Stimulated activated naive CD8-positive, alpha-beta T cell treated with anti-CD3 and anti-CD28 coated beads, Interleukin-15, amount 100 ng/mL, for 72 hours (primary cell): ENCODE results near the gene ADAM8.
"Not testable (repeated sequence)": the region's sequence is repeated elsewhere in the genome, so short reads cannot be mapped to it uniquely, and the experiment has no call there.

Experiments
- ATAC-seq: fragments of 150-1000 bp; cut with Tn5 transposase; 2 replicates; pipeline ENCODE4 v1.10.0; 2021; ENCODE audit warnings: mild to moderate bottlenecking, moderate library complexity
- DNase-seq, 2 donors: peaks; one replicate each; pipeline ENCODE4 v3.0.0; 2021 to 2022
- H3K27ac Mint-ChIP-seq, 2 donors: one replicate each; pipeline ENCODE4 v1.8.0; 2022; ENCODE audit warnings: mild to moderate bottlenecking in 2 of 2, mixed read lengths in 2 of 2, moderate library complexity in 2 of 2
- H3K27me3 Mint-ChIP-seq: one replicate; pipeline ENCODE4 v1.8.0; 2022; ENCODE audit warnings: mixed read lengths
- H3K4me1 Mint-ChIP-seq: one replicate; pipeline ENCODE4 v1.8.0; 2022; ENCODE audit warnings: mild to moderate bottlenecking, mixed read lengths
- H3K4me3 Mint-ChIP-seq, 2 donors: one replicate each; pipeline ENCODE4 v1.8.0; 2022; ENCODE audit warnings: mild to moderate bottlenecking in 2 of 2, mixed read lengths in 2 of 2, moderate library complexity in 1 of 2
- H3K9me3 Mint-ChIP-seq, 2 donors: one replicate each; pipeline ENCODE4 v1.8.0; 2022; ENCODE audit warnings: mixed read lengths in 2 of 2

The ADAM8 gene

DNA sequence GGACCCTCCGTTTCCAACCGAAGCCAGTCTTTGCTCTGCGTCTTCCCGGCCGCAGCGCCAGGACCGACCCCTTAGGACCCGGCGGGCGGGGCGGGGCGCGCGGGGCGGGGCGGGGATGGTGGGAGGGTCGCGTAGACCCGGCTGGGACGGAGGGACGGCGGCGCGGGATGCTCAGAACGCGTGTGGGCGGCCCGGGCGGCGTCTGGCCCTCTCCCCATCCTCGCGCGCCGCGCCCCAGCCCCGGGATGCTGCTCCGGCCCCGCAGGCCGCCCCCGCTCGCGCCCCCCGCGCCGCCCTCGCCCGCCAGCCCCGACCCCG, 46.7 kb downstream of the ADAM8 start, which contains the start of gene UTF1:
Gene UTF1 (plus strand): TSS at position 174 of the 318 bp plus-strand sequence. CDS start 72 bp downstream, at position 246.
- no peak within 1 kb of the TSS for H3K27ac Mint-ChIP-seq
- peaks cover 96% of the 10 kb centered on the region for H3K27me3 Mint-ChIP-seq
- H3K9me3 Mint-ChIP-seq, result no peaks in the 10 kb centered on the region
- H3K4me3 Mint-ChIP-seq, result peak within 1 kb of the TSS; percentile 44 to 77
- H3K4me1 Mint-ChIP-seq, result peaks cover 43% of the 10 kb centered on the region
- DNase-seq (no peak), ATAC-seq (no peak)

DNA sequence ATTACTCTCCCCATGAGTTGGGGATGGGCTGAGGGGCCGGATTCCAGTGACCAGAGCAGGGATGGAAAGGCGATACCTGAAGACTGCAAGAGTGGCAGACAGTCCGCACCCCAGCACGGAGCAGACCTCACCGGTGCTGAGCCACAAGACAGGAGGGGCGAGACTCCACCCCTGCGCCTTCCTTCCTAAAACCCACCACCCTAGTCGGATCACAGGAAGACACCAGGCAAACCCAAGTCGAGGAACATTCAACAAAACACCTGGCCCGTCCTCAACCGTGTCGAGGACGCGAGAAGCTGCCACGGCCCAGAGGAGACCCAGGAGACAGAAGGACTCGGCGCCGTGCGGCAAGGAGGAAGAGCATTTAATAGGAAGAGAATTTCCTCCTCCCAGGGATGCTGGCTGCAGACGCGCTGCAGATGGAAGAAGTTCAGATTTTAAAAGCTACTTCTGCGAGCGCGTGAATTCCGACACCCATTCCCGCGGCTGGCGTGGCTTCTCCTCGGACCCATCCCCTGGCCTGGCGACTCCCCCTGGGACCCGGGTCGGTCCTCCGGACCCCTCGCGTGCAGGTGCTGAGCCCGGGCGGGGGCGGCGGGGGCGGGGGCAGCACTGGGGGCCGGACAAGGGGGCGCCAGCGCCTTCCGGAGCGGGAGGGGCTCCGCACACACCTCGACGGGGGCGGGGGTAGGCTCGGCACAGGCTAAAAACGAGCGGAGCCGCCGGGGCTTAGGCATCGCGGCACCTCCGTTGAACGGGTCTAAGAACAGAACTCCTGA, 47.2 kb downstream of the ADAM8 start:
- Mint-ChIP-seq H3K27ac (no peak overlapping the region), H3K27me3 (peaks cover 97% of the 10 kb centered on the region), H3K9me3 (no peaks in the 10 kb centered on the region), H3K4me1 (peaks cover 40% of the 10 kb centered on the region), H3K4me3 (peak overlapping the region; percentile 44 to 54)
- ATAC-seq (no peak), DNase-seq (no peak)

DNA sequence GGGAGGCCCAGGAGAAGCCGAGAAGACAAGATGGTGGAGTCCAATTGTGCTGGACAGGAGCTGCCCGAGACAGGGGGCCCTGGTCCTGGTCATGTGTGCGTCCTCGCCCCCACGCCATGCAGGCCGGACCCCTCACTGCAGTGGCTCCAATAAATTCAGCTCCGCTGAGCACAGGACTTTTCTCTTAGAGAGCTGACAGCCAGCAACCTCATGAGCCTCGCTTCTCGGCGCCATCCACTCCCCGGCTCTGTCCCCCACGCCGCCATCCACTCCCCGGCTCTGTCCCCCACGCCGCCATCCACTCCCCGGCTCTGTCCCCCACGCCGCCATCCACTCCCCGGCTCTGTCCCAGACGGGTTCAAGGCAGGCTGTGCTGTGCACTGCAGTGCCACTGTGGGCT, 49.4 kb downstream of the ADAM8 start:
- H3K9me3 Mint-ChIP-seq, result no peaks in the 10 kb centered on the region
- H3K27me3 Mint-ChIP-seq, result peaks cover 85% of the 10 kb centered on the region
- DNase-seq (no peak), ATAC-seq (no peak)
- peak overlapping the region in 1 of 2 donors; percentile 91 for H3K27ac Mint-ChIP-seq
- peaks cover 40% of the 10 kb centered on the region for H3K4me1 Mint-ChIP-seq
- H3K4me3 Mint-ChIP-seq, result no peak overlapping the region

DNA sequence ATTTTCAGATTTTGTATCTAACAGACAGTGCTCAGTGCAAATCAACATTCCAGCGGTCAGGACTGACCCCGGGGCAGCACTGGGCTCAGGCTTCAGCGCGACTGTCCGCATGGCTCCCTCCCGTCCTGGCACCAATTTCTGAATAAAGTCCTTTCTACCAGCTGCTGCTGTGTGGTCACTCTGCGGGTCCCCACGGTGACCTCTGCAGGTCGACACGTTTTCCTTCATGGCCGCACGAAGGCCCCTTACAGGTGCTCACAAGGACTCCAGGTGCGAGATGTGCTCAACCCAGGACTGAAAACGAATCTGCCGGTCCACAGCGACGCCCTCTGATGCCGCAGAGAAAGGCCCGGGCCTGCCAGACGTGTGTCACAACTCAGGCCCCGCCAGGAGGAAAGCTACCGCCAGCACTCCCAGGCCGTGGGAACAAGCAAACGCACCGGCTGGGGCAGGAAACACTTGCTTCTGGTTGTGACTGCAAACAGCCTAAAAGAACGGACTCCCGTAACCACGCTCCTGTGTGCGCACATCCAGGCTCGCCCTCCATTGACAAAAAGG, 50.3 kb downstream of the ADAM8 start:
- Mint-ChIP-seq H3K4me3 (peak overlapping the region; percentile 64 to 83), H3K9me3 (no peaks in the 10 kb centered on the region), H3K4me1 (peaks cover 34% of the 10 kb centered on the region), H3K27ac (peak overlapping the region in 1 of 2 donors; percentile 48), H3K27me3 (peaks cover 80% of the 10 kb centered on the region)
- DNase-seq (no peak), ATAC-seq (peak; percentile 59)

DNA sequence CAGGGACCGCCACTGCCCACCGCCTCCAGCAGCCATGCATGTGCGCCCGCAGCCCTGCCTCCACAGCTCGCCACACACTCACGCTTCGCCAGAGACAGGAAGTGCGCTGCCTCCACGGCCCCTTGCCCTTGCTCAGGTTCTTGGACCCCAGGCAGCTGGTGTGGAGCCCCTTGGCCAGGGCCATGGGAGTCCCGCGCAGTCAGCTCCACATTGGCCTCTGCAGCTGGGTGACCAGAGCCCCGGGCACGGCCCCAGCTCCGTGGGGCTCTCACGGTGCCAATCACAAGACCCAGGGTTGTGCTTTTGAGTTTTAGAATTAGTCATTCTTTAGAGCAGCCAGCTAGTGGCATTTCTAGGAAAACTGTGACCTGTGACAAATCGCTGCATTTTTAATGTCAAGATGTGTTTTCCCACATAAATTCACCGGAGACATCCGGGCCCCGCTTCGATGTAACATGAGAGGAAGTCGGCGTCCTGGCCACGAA, 50.9 kb downstream of the ADAM8 start:
- H3K9me3 Mint-ChIP-seq, result no peaks in the 10 kb centered on the region
- peak overlapping the region; percentile 64 to 83 for H3K4me3 Mint-ChIP-seq
- H3K4me1 Mint-ChIP-seq, result peaks cover 33% of the 10 kb centered on the region
- peak; percentile 68 for ATAC-seq
- H3K27me3 Mint-ChIP-seq, result peaks cover 80% of the 10 kb centered on the region
- peak in 1 of 2 donors; percentile 27 for DNase-seq
- peak overlapping the region; percentile 57 to 89 for H3K27ac Mint-ChIP-seq

DNA sequence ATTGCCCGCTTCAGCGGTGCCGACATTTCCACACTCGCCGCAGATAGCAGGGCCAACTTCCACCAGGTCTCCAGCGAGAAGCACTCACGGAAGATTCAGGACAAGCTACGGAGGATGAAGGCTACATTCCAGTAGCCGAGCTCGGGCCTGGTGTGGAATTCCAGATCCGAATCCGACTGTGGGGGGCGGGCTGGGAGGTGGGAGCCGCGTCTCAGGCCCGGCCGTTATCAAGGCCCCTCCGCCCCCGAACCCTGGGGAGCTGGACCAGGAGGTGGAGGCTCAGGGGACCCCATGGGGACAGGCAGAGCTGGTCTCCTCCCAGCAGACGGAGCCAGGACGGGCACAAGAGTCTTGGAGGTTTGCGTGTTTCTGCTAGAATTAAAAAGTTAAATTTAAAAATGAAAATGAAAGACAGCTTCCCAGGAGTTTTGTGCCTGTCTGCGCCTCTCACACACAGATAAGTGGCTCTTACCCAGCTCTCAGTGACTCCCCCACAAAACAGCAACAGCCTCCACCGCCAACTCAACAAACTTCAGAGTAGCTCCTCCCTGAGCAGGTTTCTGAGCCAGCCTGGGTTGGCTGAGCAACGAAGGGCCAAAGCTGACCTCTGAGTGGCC, 51.8 kb downstream of the ADAM8 start:
- peaks cover 34% of the 10 kb centered on the region for H3K4me1 Mint-ChIP-seq
- H3K27me3 Mint-ChIP-seq, result peaks cover 76% of the 10 kb centered on the region
- peak overlapping the region; percentile 48 to 57 for H3K27ac Mint-ChIP-seq
- peak overlapping the region; percentile 64 to 83 for H3K4me3 Mint-ChIP-seq
- ATAC-seq (no peak), DNase-seq (no peak)
- no peaks in the 10 kb centered on the region for H3K9me3 Mint-ChIP-seq

DNA sequence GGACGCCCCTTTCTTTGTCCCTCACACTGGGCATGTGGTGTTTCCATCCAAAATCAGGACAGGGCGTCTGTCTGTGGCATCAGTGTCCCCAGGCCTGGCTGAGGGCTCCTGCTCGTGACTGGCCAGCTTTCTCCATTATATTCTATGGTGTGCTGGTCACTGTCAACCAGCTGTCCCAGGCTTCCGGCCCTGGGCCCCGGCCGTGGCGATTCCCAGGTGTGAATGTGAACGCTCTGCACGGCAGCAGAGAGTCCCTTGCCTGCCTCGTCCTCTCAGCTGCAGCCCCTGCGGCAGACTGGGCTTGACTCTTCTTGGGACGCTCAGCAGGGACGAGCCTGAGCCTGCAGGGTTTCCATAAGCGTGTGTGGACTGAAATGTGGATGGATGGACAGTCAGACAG, 52.6 kb downstream of the ADAM8 start:
- Mint-ChIP-seq H3K4me3 (no peak overlapping the region), H3K9me3 (no peaks in the 10 kb centered on the region), H3K27me3 (peaks cover 76% of the 10 kb centered on the region), H3K27ac (no peak overlapping the region), H3K4me1 (peaks cover 28% of the 10 kb centered on the region)
- ATAC-seq (no peak), DNase-seq (no peak)

DNA sequence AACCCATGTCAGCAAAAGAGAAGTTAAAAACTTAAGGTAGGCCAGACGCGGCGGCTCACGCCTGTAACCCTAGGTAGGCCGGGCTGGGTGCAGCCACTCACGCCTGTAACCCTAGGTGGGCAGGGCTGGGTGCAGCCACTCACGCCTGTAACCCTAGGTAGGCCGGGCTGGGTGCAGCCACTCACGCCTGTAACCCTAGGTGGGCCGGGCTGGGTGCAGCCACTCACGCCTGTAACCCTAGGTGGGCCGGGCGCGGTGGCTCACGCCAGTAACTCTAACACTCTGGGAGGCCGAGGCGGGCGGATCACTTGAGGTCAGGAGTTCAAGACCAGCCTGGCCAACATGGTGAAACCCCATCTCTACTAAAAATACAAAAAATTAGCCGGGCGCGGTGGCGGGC, 54.9 kb downstream of the ADAM8 start:
- DNase-seq, H3K9me3 Mint-ChIP-seq, H3K27ac Mint-ChIP-seq, ATAC-seq, H3K4me3 Mint-ChIP-seq: not testable (repeated sequence)
- Mint-ChIP-seq H3K4me1 (peaks cover 22% of the 10 kb centered on the region), H3K27me3 (peaks cover 59% of the 10 kb centered on the region)

DNA sequence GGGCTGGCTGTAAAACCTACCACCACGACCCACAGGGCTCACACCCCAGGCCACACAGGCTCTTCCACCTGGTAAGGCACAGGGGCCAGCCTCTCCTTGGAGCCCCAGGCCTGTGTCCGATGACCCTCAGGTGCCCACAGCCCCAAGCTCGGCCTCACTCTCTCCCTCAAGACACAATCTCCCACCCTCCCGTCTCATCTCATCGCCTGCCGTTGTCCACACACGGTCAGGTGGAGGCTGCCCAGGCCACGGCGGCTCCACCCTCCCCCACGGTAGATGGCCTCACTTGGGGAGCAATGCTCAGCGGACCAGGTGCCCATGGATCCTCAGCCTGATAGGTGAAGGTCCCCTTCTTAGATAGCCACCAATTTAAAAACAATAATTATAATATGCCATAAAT, 55.3 kb downstream of the ADAM8 start:
- ATAC-seq, result no peak
- Mint-ChIP-seq H3K27me3 (peaks cover 55% of the 10 kb centered on the region), H3K4me1 (peaks cover 18% of the 10 kb centered on the region), H3K4me3 (no peak overlapping the region), H3K9me3 (no peaks in the 10 kb centered on the region), H3K27ac (no peak overlapping the region)
- no peak for DNase-seq

DNA sequence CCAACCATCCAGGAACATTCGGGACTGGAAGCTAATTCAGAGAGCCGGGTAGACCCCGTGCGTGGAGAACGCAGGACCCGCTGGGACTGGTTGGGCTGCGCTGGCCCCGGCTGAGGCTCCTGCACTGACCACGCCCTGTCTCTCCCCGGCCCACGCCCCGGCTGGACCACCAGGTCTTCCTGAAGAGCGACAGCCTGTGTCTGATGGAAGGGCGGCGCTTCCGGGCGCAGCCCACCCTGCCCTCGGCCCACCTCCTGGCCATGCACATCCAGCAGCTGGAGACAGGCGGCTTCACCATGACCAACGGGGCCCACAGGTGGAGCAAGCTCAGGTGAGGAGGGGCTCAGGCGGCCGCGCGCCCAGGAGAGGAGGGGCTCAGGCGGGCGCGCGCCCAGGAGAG, 56.9 kb downstream of the ADAM8 start:
- no peak for DNase-seq
- H3K4me3 Mint-ChIP-seq, result no peak overlapping the region

DNA sequence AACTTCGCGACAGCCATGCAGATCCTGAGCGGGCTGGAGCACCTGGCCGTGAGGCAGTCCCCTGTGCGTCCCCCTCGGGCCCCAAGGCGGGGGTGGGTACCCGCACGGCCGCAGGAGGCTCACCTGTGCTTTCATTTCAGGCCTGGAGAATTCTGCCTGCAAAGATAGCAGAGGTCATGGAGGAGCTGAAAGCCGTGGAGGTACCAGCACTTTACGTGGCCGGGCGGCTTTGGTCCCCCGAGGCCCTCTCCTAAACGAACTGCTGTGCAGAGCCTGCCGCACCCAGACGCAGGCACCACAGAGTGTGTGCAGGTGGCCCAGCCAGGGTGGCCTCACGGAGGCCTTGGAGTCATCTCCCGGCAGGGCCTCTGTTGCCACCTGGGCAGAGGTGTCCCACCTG, 57.8 kb downstream of the ADAM8 start:
- H3K4me1 Mint-ChIP-seq, result peaks cover 5% of the 10 kb centered on the region
- H3K27me3 Mint-ChIP-seq, result peaks cover 32% of the 10 kb centered on the region
- DNase-seq (no peak), ATAC-seq (no peak)
- no peaks in the 10 kb centered on the region for H3K9me3 Mint-ChIP-seq
- no peak overlapping the region for H3K27ac Mint-ChIP-seq
- no peak overlapping the region for H3K4me3 Mint-ChIP-seq

More for the DNA sequence above, 56.9 kb downstream of the ADAM8 start:
- peaks cover 5% of the 10 kb centered on the region for H3K4me1 Mint-ChIP-seq
- ATAC-seq, result no peak
- no peaks in the 10 kb centered on the region for H3K9me3 Mint-ChIP-seq
- no peak overlapping the region for H3K27ac Mint-ChIP-seq
- H3K27me3 Mint-ChIP-seq, result peaks cover 41% of the 10 kb centered on the region

DNA sequence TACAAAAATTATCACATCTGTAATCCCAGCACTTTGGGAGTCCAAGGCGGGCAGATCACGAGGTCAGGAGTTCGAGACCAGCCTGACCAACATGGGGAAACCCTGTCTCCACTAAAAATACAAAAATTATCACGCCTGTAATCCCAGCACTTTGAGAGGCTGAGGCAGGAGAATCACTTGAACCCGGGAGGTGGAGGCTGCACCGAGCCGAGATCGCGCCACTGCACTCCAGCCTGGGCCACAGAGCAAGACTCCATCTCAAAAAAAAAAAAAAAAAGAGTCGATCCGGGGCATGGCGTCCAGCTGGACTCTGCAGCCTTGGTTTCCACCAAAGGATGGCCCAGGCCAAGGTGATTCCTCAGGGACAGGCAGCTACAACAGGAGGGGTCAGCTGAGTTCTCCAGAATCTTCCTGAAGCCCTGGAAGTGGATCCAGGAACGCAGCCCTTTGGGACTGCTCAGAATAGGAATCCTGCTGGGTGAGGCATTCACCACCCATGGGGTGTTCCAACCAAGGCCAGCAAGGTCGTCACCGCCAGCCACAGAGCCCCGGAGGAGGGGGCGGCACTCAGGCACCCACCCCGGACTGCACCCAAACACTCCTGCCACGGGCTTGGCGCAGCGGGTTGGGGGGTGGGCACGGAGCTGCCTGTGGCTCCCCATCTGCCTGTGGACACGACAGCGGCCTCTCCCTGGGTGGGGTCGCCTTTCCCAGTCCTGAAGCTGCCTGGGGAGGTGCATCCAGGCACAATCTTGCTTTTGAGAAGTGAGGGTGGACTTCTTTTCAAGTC, 58.7 kb downstream of the ADAM8 start:
- ATAC-seq, result no peak
- Mint-ChIP-seq H3K9me3 (no peaks in the 10 kb centered on the region), H3K4me3 (no peak overlapping the region), H3K27me3 (peaks cover 28% of the 10 kb centered on the region), H3K27ac (no peak overlapping the region), H3K4me1 (peaks cover 5% of the 10 kb centered on the region)
- DNase-seq, result no peak

DNA sequence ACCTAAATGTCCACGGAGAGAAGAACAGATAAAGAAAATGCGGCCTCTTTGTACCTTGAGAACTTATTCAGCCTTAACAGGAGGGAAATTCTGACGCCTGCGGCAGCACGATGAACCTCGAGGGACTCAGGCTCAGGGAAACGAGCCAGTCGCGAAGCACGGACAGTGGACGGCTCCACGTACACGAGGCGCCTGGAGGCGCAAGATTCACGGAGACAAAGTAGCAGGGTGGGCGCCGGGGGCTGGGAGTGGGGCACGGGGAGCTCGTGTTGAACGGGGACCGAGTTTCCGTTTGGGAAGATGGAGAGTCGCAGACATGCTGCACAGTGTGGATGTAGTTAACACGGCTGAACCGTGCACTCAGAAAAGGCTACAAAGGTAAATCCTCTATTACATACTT, 59.9 kb downstream of the ADAM8 start:
- peaks cover 5% of the 10 kb centered on the region for H3K4me1 Mint-ChIP-seq
- H3K4me3 Mint-ChIP-seq, result no peak overlapping the region
- H3K9me3 Mint-ChIP-seq, result no peaks in the 10 kb centered on the region

DNA sequence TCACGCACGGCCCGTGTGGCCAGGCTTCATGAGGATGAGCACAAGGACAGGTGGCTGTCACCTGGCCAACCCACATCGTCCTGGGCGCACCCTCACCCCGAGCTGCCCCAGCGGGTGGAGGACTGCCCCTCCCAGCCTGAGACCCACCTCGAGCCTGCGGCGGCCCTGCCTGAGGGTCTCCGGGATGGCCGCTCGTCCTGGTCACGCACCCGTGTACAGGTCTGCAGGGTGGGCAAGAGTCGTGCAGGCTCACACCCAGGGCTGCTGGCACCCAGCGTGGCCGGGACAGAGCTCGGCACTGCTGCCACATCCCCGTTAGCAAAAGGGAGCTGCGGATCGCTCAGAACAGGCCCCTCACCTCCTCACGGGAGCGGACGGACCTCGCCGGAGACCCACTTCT, 61.1 kb downstream of the ADAM8 start:
- Mint-ChIP-seq H3K9me3 (no peaks in the 10 kb centered on the region), H3K4me3 (no peak overlapping the region), H3K27me3 (peaks cover 16% of the 10 kb centered on the region), H3K27ac (peak overlapping the region in 1 of 2 donors; percentile 21), H3K4me1 (no peaks in the 10 kb centered on the region)
- no peak for DNase-seq
- no peak for ATAC-seq

More for the DNA sequence above, 59.9 kb downstream of the ADAM8 start:
- no peak overlapping the region for H3K27ac Mint-ChIP-seq
- DNase-seq (no peak), ATAC-seq (no peak)
- H3K27me3 Mint-ChIP-seq, result peaks cover 28% of the 10 kb centered on the region
